Ovary (tissue), 3 donors: ENCODE data around the gene ZNF225.

ENCODE experiments used
- CTCF ChIP-seq, 3 donors: fragments of 450-650 bp in 2 of 3; fragments of 200-600 bp in 1 of 3; IDR thresholded peaks; one replicate each; pipeline versions ENCODE4 v1.5.1 to v1.8.0; 2016 to 2022; ENCODE audit warnings: antibody characterized with exemption in 3 of 3, mild to moderate bottlenecking in 1 of 3
- EP300 ChIP-seq: sonication (generic); formaldehyde crosslinking; IDR thresholded peaks from one replicate; pipeline ENCODE4 v1.6.1; 2017; ENCODE audit warnings: antibody characterized with exemption
- POLR2A ChIP-seq: fragments of 450-650 bp; IDR thresholded peaks from one replicate; pipeline ENCODE4 v1.6.1; 2017; ENCODE audit warnings: antibody characterized with exemption, mild to moderate bottlenecking, moderate library complexity
- donor health status: DM: no; HTN: no; CAD: no.

GRCh38 chr19:44164327-44164672 is 51.1 kb downstream of the ZNF225 start:
- no peak for TF ChIP-seq POLR2A
- TF ChIP-seq CTCF (IDR thresholded peaks at IDR 0.05) = no peak
- TF ChIP-seq EP300 = no peak
